Hematopoietic multipotent progenitor cell treated with erythropoietin and hydrocortisone succinate and interleukin-3 and kit ligand, for 17 days (in vitro differentiated cells): ENCODE results near the gene SLC32A1.

Experiments used
- DNase-seq: peaks from one replicate; pipeline ENCODE4 v3.0.0-alpha.2; 2015; ENCODE audit warnings: low spot score

SLC32A1 gene

GRCh38 chr20:38725931-38726803, 1.9 kb downstream of the SLC32A1 start:
- DNase-seq: peak; percentile 28

- peak; percentile 42 for DNase-seq
These were observed 2.7 kb downstream of the SLC32A1 start for GRCh38 chr20:38726804-38727606.

GRCh38 chr20:38727607-38728190, 3.4 kb downstream of the SLC32A1 start:
- no peak for DNase-seq

GRCh38 chr20:38728191-38728781, 4.0 kb downstream of the SLC32A1 start:
- DNase-seq: no peak

- DNase-seq: no peak
These were observed 4.8 kb downstream of the SLC32A1 start for GRCh38 chr20:38728911-38729642.

GRCh38 chr20:38729767-38730166, 5.5 kb downstream of the SLC32A1 start:
- DNase-seq: no peak

GRCh38 chr20:38730167-38730988, 6.1 kb downstream of the SLC32A1 start:
- no peak for DNase-seq

- peak; percentile 70 for DNase-seq
These were observed 6.9 kb downstream of the SLC32A1 start for GRCh38 chr20:38730989-38731737.

- no peak for DNase-seq
These were observed 7.4 kb downstream of the SLC32A1 start for GRCh38 chr20:38731738-38732113.

- DNase-seq: no peak
These were observed 8.7 kb downstream of the SLC32A1 start for GRCh38 chr20:38732981-38733380.

GRCh38 chr20:38735172-38735571, 10.9 kb downstream of the SLC32A1 start:
- DNase-seq: no peak

- DNase-seq: no peak
These were observed 13.6 kb downstream of the SLC32A1 start for GRCh38 chr20:38737887-38738286.

GRCh38 chr20:38745757-38746156, 21.5 kb downstream of the SLC32A1 start:
- DNase-seq: no peak

GRCh38 chr20:38747495-38748096, 23.3 kb downstream of the SLC32A1 start:
- no peak for DNase-seq

GRCh38 chr20:38748097-38748860, 24.0 kb downstream of the SLC32A1 start, which contains the start of gene ACTR5:
Gene ACTR5 (plus strand): TSS chr20:38748460. CDS start chr20:38748479, 19 bp downstream.
- DNase-seq: peak; percentile 97

- DNase-seq: peak; percentile 59
These were observed 24.5 kb downstream of the SLC32A1 start for GRCh38 chr20:38748861-38749149.

GRCh38 chr20:38751360-38751976, 27.2 kb downstream of the SLC32A1 start:
- peak; percentile 79 for DNase-seq

GRCh38 chr20:38752029-38752428, 27.7 kb downstream of the SLC32A1 start:
- no peak for DNase-seq
